ENCODE data around the gene NFKBIA. TPM values are rescaled to one million over a fixed set of nuclear protein-coding genes. Genes with fewer than 3 reads are reported as not detected.

NFKBIA gene
- total RNA-seq, 1 experiment from 2014 or later, result 29.3 TPM

DNA sequence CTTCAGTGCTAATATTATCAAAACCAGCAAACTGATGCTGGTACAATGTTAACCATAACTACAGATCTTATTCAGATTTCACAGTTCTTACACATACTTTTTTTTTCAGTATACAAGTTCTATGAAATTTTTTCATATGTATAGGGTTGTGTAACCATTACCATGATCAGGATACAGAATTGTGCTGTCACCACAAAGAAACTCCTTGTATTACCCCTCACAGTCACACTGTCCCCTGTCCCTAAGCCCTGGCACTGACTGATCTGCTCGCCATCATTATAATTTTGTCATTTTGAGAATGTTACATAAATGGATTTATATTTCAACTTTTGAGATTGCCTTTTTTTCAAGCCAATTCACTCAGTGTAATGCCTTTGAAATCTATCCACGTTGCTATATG lies 21.3 kb upstream of the NFKBIA start:
- no peaks in the 10 kb centered on the region for H3K36me3 Mint-ChIP-seq

DNA sequence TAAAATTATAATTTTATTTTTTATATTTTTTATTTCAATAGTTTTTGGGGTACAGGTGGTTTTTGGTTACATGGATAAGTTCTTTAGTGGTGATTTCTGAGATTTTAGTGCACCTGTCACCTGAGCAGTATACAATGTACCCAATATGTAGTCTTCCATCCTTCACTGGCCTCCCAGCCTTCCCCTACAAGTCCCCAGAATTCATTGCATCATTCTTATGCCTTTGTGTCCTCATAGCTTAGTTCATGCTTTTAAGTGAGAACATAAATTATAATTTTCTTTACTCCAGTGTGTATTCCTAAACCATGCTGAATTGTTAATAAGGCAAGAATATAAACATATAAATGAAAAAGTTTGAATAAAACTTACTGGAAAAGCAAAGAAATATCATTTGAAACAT lies 19.1 kb upstream of the NFKBIA start:
- H3K4me3 Mint-ChIP-seq, result no peak overlapping the region
- DNase-seq (ENCODE audit: low spot score), result no peak
- H3K4me1 Mint-ChIP-seq, result no peaks in the 10 kb centered on the region
- peaks cover 15% of the 10 kb centered on the region for H3K9me3 Mint-ChIP-seq
- no peaks in the 10 kb centered on the region for H3K27me3 Mint-ChIP-seq (ENCODE audit: low read depth)
- no peak overlapping the region for H3K27ac Mint-ChIP-seq
- CTCF ChIA-PET, result interaction anchor here (1.1 kb wide), 1 partner anchor 264 kb away, joined by 4 read pairs; no protein-coding TSS in a partner anchor
- H3K36me3 Mint-ChIP-seq, result no peaks in the 10 kb centered on the region
- POLR2A ChIA-PET, result no interaction called here
- ATAC-seq, result no peak
- TF ChIP-seq, protein P1, sequence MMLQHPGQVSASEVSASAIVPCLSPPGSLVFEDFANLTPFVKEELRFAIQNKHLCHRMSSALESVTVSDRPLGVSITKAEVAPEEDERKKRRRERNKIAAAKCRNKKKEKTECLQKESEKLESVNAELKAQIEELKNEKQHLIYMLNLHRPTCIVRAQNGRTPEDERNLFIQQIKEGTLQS (CRISPR knock-in tag; conservative IDR thresholded peaks at IDR 0.05), result no peak
- TF ChIP-seq NR1H2 (CRISPR knock-in tag; IDR thresholded peaks at IDR 0.05) (no peak), SP1 (CRISPR knock-in tag; conservative IDR thresholded peaks at IDR 0.05) (no peak), ETV6 (CRISPR knock-in tag; IDR thresholded peaks at IDR 0.05) (no peak), FOXP1 (CRISPR knock-in tag; IDR thresholded peaks at IDR 0.05; ENCODE audit: borderline replicate concordance) (no peak), ZNF671 (CRISPR knock-in tag; IDR thresholded peaks at IDR 0.05) (no peak), NR3C1 (CRISPR knock-in tag; conservative IDR thresholded peaks at IDR 0.05; ENCODE audit: low read depth) (no peak), SMAD3 (CRISPR knock-in tag; IDR thresholded peaks at IDR 0.05; ENCODE audit: borderline replicate concordance) (no peak), NFATC4 (CRISPR knock-in tag; IDR thresholded peaks at IDR 0.05) (no peak), IRF2 (CRISPR knock-in tag; IDR thresholded peaks at IDR 0.05; ENCODE audit: borderline replicate concordance, low read depth) (no peak), HMGA2 (CRISPR knock-in tag; IDR thresholded peaks at IDR 0.05) (no peak), ELF4 (CRISPR knock-in tag; IDR thresholded peaks at IDR 0.05; ENCODE audit: low read depth) (no peak)
- TF ChIP-seq, protein P2, sequence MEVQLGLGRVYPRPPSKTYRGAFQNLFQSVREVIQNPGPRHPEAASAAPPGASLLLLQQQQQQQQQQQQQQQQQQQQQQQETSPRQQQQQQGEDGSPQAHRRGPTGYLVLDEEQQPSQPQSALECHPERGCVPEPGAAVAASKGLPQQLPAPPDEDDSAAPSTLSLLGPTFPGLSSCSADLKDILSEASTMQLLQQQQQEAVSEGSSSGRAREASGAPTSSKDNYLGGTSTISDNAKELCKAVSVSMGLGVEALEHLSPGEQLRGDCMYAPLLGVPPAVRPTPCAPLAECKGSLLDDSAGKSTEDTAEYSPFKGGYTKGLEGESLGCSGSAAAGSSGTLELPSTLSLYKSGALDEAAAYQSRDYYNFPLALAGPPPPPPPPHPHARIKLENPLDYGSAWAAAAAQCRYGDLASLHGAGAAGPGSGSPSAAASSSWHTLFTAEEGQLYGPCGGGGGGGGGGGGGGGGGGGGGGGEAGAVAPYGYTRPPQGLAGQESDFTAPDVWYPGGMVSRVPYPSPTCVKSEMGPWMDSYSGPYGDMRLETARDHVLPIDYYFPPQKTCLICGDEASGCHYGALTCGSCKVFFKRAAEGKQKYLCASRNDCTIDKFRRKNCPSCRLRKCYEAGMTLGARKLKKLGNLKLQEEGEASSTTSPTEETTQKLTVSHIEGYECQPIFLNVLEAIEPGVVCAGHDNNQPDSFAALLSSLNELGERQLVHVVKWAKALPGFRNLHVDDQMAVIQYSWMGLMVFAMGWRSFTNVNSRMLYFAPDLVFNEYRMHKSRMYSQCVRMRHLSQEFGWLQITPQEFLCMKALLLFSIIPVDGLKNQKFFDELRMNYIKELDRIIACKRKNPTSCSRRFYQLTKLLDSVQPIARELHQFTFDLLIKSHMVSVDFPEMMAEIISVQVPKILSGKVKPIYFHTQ (CRISPR knock-in tag; IDR thresholded peaks at IDR 0.05), result no peak
- TF ChIP-seq, protein P3, sequence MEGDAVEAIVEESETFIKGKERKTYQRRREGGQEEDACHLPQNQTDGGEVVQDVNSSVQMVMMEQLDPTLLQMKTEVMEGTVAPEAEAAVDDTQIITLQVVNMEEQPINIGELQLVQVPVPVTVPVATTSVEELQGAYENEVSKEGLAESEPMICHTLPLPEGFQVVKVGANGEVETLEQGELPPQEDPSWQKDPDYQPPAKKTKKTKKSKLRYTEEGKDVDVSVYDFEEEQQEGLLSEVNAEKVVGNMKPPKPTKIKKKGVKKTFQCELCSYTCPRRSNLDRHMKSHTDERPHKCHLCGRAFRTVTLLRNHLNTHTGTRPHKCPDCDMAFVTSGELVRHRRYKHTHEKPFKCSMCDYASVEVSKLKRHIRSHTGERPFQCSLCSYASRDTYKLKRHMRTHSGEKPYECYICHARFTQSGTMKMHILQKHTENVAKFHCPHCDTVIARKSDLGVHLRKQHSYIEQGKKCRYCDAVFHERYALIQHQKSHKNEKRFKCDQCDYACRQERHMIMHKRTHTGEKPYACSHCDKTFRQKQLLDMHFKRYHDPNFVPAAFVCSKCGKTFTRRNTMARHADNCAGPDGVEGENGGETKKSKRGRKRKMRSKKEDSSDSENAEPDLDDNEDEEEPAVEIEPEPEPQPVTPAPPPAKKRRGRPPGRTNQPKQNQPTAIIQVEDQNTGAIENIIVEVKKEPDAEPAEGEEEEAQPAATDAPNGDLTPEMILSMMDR (IDR thresholded peaks at IDR 0.05), result no peak
- TF ChIP-seq, protein P4, sequence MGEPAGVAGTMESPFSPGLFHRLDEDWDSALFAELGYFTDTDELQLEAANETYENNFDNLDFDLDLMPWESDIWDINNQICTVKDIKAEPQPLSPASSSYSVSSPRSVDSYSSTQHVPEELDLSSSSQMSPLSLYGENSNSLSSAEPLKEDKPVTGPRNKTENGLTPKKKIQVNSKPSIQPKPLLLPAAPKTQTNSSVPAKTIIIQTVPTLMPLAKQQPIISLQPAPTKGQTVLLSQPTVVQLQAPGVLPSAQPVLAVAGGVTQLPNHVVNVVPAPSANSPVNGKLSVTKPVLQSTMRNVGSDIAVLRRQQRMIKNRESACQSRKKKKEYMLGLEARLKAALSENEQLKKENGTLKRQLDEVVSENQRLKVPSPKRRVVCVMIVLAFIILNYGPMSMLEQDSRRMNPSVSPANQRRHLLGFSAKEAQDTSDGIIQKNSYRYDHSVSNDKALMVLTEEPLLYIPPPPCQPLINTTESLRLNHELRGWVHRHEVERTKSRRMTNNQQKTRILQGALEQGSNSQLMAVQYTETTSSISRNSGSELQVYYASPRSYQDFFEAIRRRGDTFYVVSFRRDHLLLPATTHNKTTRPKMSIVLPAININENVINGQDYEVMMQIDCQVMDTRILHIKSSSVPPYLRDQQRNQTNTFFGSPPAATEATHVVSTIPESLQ (CRISPR knock-in tag; IDR thresholded peaks at IDR 0.05), result no peak
- TF ChIP-seq, protein P5, sequence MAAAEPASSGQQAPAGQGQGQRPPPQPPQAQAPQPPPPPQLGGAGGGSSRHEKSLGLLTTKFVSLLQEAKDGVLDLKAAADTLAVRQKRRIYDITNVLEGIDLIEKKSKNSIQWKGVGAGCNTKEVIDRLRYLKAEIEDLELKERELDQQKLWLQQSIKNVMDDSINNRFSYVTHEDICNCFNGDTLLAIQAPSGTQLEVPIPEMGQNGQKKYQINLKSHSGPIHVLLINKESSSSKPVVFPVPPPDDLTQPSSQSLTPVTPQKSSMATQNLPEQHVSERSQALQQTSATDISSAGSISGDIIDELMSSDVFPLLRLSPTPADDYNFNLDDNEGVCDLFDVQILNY (CRISPR knock-in tag; IDR thresholded peaks at IDR 0.05), result no peak

More for the DNA sequence above, 21.3 kb upstream of the NFKBIA start:
- peaks cover 15% of the 10 kb centered on the region for H3K9me3 Mint-ChIP-seq
- no peak overlapping the region for H3K4me3 Mint-ChIP-seq
- H3K27ac Mint-ChIP-seq, result no peak overlapping the region
- TF ChIP-seq, protein P6, sequence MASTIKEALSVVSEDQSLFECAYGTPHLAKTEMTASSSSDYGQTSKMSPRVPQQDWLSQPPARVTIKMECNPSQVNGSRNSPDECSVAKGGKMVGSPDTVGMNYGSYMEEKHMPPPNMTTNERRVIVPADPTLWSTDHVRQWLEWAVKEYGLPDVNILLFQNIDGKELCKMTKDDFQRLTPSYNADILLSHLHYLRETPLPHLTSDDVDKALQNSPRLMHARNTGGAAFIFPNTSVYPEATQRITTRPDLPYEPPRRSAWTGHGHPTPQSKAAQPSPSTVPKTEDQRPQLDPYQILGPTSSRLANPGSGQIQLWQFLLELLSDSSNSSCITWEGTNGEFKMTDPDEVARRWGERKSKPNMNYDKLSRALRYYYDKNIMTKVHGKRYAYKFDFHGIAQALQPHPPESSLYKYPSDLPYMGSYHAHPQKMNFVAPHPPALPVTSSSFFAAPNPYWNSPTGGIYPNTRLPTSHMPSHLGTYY (CRISPR knock-in tag; IDR thresholded peaks at IDR 0.05), result no peak
- TF ChIP-seq HMGA2 (CRISPR knock-in tag; IDR thresholded peaks at IDR 0.05) (no peak), ZNF121 (CRISPR knock-in tag; IDR thresholded peaks at IDR 0.05) (no peak)
- TF ChIP-seq, protein P7, sequence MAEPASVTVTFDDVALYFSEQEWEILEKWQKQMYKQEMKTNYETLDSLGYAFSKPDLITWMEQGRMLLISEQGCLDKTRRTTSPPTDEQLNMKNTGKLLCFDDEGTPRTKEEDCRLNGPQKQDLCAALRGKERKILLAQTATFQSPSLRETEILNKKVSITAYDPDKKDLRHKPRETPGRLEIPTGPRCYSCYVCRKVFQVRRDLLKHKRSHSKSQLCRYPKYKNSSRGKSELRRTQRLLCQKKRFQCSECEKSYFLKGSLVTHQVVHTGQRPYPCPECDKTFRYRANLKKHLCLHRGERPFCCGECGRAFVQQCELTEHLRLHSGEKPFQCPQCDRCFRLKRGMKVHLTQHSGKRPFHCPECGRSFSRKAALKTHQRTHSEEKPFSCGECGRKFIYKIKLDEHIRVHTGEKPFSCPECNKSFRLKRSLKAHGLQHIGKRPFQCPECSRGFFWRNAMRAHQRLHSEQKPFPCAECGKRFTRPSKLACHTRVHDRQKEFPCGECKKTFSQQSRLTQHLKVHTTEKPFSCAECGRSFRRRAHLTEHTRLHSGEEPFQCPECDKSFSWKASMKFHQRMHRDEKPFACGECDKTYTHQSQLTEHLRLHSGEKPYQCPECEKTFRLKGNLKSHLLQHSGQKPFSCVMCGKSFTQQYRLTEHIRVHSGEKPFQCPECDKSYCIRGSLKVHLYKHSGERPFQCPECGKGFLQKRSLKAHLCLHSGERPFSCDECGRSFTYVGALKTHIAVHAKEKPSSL (CRISPR knock-in tag; conservative IDR thresholded peaks at IDR 0.05), result no peak
- POLR2A ChIA-PET, result no interaction called here
- no peak for DNase-seq (ENCODE audit: low spot score)
- no peaks in the 10 kb centered on the region for H3K27me3 Mint-ChIP-seq (ENCODE audit: low read depth)
- H3K4me1 Mint-ChIP-seq, result no peaks in the 10 kb centered on the region; the same call in 1 of the 2 replicates
- CTCF ChIA-PET, result interaction anchor here (1.8 kb wide), 1 partner anchor 13 kb away, joined by 10 read pairs; no protein-coding TSS in a partner anchor
- ATAC-seq, result no peak
